Measurements from ENCODE around the gene TRPC4AP.
"Not testable (repeated sequence)": the region's sequence is repeated elsewhere in the genome, so short reads cannot be mapped to it uniquely, and the experiment has no call there.

Gene TRPC4AP

GRCh38 chr20:35063168-35063567 lies 29.4 kb downstream of the TRPC4AP start:
- no peak overlapping the region for H3K4me3 ChIP-seq (ENCODE audit: low read length)
- H3K9me3 ChIP-seq (ENCODE audit: low read length), result peaks cover 7% of the 10 kb centered on the region
- H3K36me3 ChIP-seq (ENCODE audit: insufficient read depth, low read length), result peaks cover 20% of the 10 kb centered on the region
- H3K27me3 ChIP-seq (ENCODE audit: insufficient read depth, low read length), result no peaks in the 10 kb centered on the region
- no peak overlapping the region for H2AFZ ChIP-seq (ENCODE audit: low read depth, low read length)
- peaks cover 9% of the 10 kb centered on the region for H3K4me1 ChIP-seq (ENCODE audit: insufficient read depth, low read length)

GRCh38 chr20:35062478-35062877 lies 30.1 kb downstream of the TRPC4AP start:
- Histone ChIP-seq H2AFZ (ENCODE audit: low read depth, low read length) (no peak overlapping the region), H3K4me1 (ENCODE audit: insufficient read depth, low read length) (peaks cover 9% of the 10 kb centered on the region), H3K4me3 (ENCODE audit: low read length) (no peak overlapping the region), H3K27me3 (ENCODE audit: insufficient read depth, low read length) (no peaks in the 10 kb centered on the region), H3K36me3 (ENCODE audit: insufficient read depth, low read length) (peaks cover 15% of the 10 kb centered on the region), H3K9me3 (ENCODE audit: low read length) (peaks cover 7% of the 10 kb centered on the region)

- Histone ChIP-seq H3K9me3 (ENCODE audit: low read length) (peaks cover 7% of the 10 kb centered on the region), H3K4me3 (ENCODE audit: low read length) (no peak overlapping the region), H3K27me3 (ENCODE audit: insufficient read depth, low read length) (no peaks in the 10 kb centered on the region), H3K36me3 (ENCODE audit: insufficient read depth, low read length) (peaks cover 25% of the 10 kb centered on the region), H2AFZ (ENCODE audit: low read depth, low read length) (no peak overlapping the region), H3K4me1 (ENCODE audit: insufficient read depth, low read length) (peaks cover 9% of the 10 kb centered on the region)
Observed at GRCh38 chr20:35060168-35060567, 32.4 kb downstream of the TRPC4AP start.

GRCh38 chr20:35059612-35060011 lies 33.0 kb downstream of the TRPC4AP start:
- H2AFZ ChIP-seq (ENCODE audit: low read depth, low read length), result no peak overlapping the region
- peaks cover 6% of the 10 kb centered on the region for H3K4me1 ChIP-seq (ENCODE audit: insufficient read depth, low read length)
- no peaks in the 10 kb centered on the region for H3K27me3 ChIP-seq (ENCODE audit: insufficient read depth, low read length)
- H3K36me3 ChIP-seq (ENCODE audit: insufficient read depth, low read length), result peaks cover 31% of the 10 kb centered on the region
- peaks cover 7% of the 10 kb centered on the region for H3K9me3 ChIP-seq (ENCODE audit: low read length)
- H3K4me3 ChIP-seq (ENCODE audit: low read length), result no peak overlapping the region

- peaks cover 35% of the 10 kb centered on the region for H3K36me3 ChIP-seq (ENCODE audit: insufficient read depth, low read length)
- no peak overlapping the region for H2AFZ ChIP-seq (ENCODE audit: low read depth, low read length)
- H3K9me3 ChIP-seq (ENCODE audit: low read length), result peaks cover 7% of the 10 kb centered on the region
- H3K4me1 ChIP-seq (ENCODE audit: insufficient read depth, low read length), result peaks cover under 1% of the 10 kb centered on the region
- no peaks in the 10 kb centered on the region for H3K27me3 ChIP-seq (ENCODE audit: insufficient read depth, low read length)
- no peak overlapping the region for H3K4me3 ChIP-seq (ENCODE audit: low read length)
Observed at GRCh38 chr20:35059110-35059509, 33.5 kb downstream of the TRPC4AP start.

- H3K4me3 ChIP-seq (ENCODE audit: low read length), result no peak overlapping the region
Observed at GRCh38 chr20:35055445-35056276, 36.9 kb downstream of the TRPC4AP start.

GRCh38 chr20:35054814-35055213 lies 37.8 kb downstream of the TRPC4AP start:
- H3K4me3 ChIP-seq (ENCODE audit: low read length), result no peak overlapping the region
- no peaks in the 10 kb centered on the region for H3K27me3 ChIP-seq (ENCODE audit: insufficient read depth, low read length)
- peaks cover 45% of the 10 kb centered on the region for H3K36me3 ChIP-seq (ENCODE audit: insufficient read depth, low read length)
- peaks cover 3% of the 10 kb centered on the region for H3K9me3 ChIP-seq (ENCODE audit: low read length)
- H2AFZ ChIP-seq (ENCODE audit: low read depth, low read length), result no peak overlapping the region
- H3K4me1 ChIP-seq (ENCODE audit: insufficient read depth, low read length), result peaks cover 4% of the 10 kb centered on the region

More at GRCh38 chr20:35055445-35056276, 36.9 kb downstream of the TRPC4AP start:
- Histone ChIP-seq H3K4me1 (ENCODE audit: insufficient read depth, low read length) (no peaks in the 10 kb centered on the region), H3K36me3 (ENCODE audit: insufficient read depth, low read length) (peaks cover 40% of the 10 kb centered on the region), H3K9me3 (ENCODE audit: low read length) (peaks cover 5% of the 10 kb centered on the region), H2AFZ (ENCODE audit: low read depth, low read length) (no peak overlapping the region), H3K27me3 (ENCODE audit: insufficient read depth, low read length) (no peaks in the 10 kb centered on the region)

- H3K27me3 ChIP-seq (ENCODE audit: insufficient read depth, low read length); H2AFZ ChIP-seq (ENCODE audit: low read depth, low read length); H3K9me3 ChIP-seq (ENCODE audit: low read length); H3K4me3 ChIP-seq (ENCODE audit: low read length): not testable (repeated sequence)
- peaks cover 16% of the 10 kb centered on the region for H3K4me1 ChIP-seq (ENCODE audit: insufficient read depth, low read length)
- H3K36me3 ChIP-seq (ENCODE audit: insufficient read depth, low read length), result peaks cover 60% of the 10 kb centered on the region
Observed at GRCh38 chr20:35052616-35053015, 40.0 kb downstream of the TRPC4AP start.

GRCh38 chr20:35049776-35050352 lies 42.7 kb downstream of the TRPC4AP start:
- H3K4me3 ChIP-seq (ENCODE audit: low read length), result no peak overlapping the region
- no peak overlapping the region for H2AFZ ChIP-seq (ENCODE audit: low read depth, low read length)
- H3K27me3 ChIP-seq (ENCODE audit: insufficient read depth, low read length), result no peaks in the 10 kb centered on the region
- H3K4me1 ChIP-seq (ENCODE audit: insufficient read depth, low read length), result peaks cover 16% of the 10 kb centered on the region
- H3K36me3 ChIP-seq (ENCODE audit: insufficient read depth, low read length), result peaks cover 62% of the 10 kb centered on the region
- H3K9me3 ChIP-seq (ENCODE audit: low read length), result no peaks in the 10 kb centered on the region

- Histone ChIP-seq H3K4me1 (ENCODE audit: insufficient read depth, low read length) (peaks cover 16% of the 10 kb centered on the region), H3K4me3 (ENCODE audit: low read length) (no peak overlapping the region), H3K9me3 (ENCODE audit: low read length) (no peaks in the 10 kb centered on the region), H3K36me3 (ENCODE audit: insufficient read depth, low read length) (peaks cover 62% of the 10 kb centered on the region), H2AFZ (ENCODE audit: low read depth, low read length) (no peak overlapping the region), H3K27me3 (ENCODE audit: insufficient read depth, low read length) (no peaks in the 10 kb centered on the region)
Observed at GRCh38 chr20:35048739-35049138, 43.9 kb downstream of the TRPC4AP start.

GRCh38 chr20:35042268-35042667 lies 50.3 kb downstream of the TRPC4AP start:
- Histone ChIP-seq H2AFZ (ENCODE audit: low read depth, low read length) (no peak overlapping the region), H3K4me3 (ENCODE audit: low read length) (no peak overlapping the region), H3K27me3 (ENCODE audit: insufficient read depth, low read length) (no peaks in the 10 kb centered on the region), H3K36me3 (ENCODE audit: insufficient read depth, low read length) (peaks cover 61% of the 10 kb centered on the region), H3K9me3 (ENCODE audit: low read length) (no peaks in the 10 kb centered on the region), H3K4me1 (ENCODE audit: insufficient read depth, low read length) (no peaks in the 10 kb centered on the region)

- Histone ChIP-seq H3K9me3 (ENCODE audit: low read length) (no peaks in the 10 kb centered on the region), H3K36me3 (ENCODE audit: insufficient read depth, low read length) (peaks cover 62% of the 10 kb centered on the region), H3K27me3 (ENCODE audit: insufficient read depth, low read length) (no peaks in the 10 kb centered on the region), H3K4me3 (ENCODE audit: low read length) (no peak overlapping the region), H2AFZ (ENCODE audit: low read depth, low read length) (no peak overlapping the region), H3K4me1 (ENCODE audit: insufficient read depth, low read length) (no peaks in the 10 kb centered on the region)
Observed at GRCh38 chr20:35040646-35041045, 52.0 kb downstream of the TRPC4AP start.

- Histone ChIP-seq H3K36me3 (ENCODE audit: insufficient read depth, low read length) (peaks cover 65% of the 10 kb centered on the region), H3K4me3 (ENCODE audit: low read length) (no peak overlapping the region), H2AFZ (ENCODE audit: low read depth, low read length) (no peak overlapping the region), H3K4me1 (ENCODE audit: insufficient read depth, low read length) (no peaks in the 10 kb centered on the region), H3K9me3 (ENCODE audit: low read length) (no peaks in the 10 kb centered on the region), H3K27me3 (ENCODE audit: insufficient read depth, low read length) (no peaks in the 10 kb centered on the region)
Observed at GRCh38 chr20:35039846-35040489, 52.6 kb downstream of the TRPC4AP start.

Data from neuron (in vitro differentiated cells).